GM23338 (cell line): ENCODE data around the gene FRMD4A. TPM values are rescaled to one million over a fixed set of nuclear protein-coding genes. Genes with fewer than 3 reads are reported as not detected.

Experiments used
- ATAC-seq: fragments of 200-7000 bp; cut with Tn5 transposase; 3 replicates; pipeline ENCODE4 v1.9.1; 2020
- DNase-seq: peaks from one replicate; pipeline ENCODE4 v3.0.0-alpha.2; 2015; ENCODE audit warnings: low spot score
- H2AFZ ChIP-seq: fragments of 200-600 bp; sonication (generic); 2 replicates; pipeline ENCODE4 v1.8.0; 2016; ENCODE audit warnings: antibody characterized with exemption, mild to moderate bottlenecking, moderate library complexity
- H3F3A ChIP-seq: fragments of 200-600 bp; sonication (generic); replicated peaks from 2 replicates; pipeline ENCODE4 v1.8.0; 2017; ENCODE audit warnings: antibody characterized with exemption, mixed run types, low read depth
- H3K27ac ChIP-seq: fragments of 200-600 bp; sonication (generic); 2 replicates; pipeline ENCODE4 v1.6.1; 2016; ENCODE audit warnings: low read depth
- H3K27me3 ChIP-seq: fragments of 200-600 bp; sonication (generic); 2 replicates; pipeline ENCODE4 v1.8.0; 2016; ENCODE audit warnings: mild to moderate bottlenecking, mixed run types, moderate library complexity; ENCODE audit not compliant: insufficient read depth
- H3K36me3 ChIP-seq: fragments of 200-600 bp; sonication (generic); 2 replicates; pipeline ENCODE4 v1.8.0; 2016; ENCODE audit warnings: mild to moderate bottlenecking; ENCODE audit not compliant: insufficient read depth
- H3K4me1 ChIP-seq: fragments of 200-600 bp; sonication (generic); 2 replicates; pipeline ENCODE4 v1.8.0; 2016; ENCODE audit warnings: mild to moderate bottlenecking, moderate library complexity; ENCODE audit not compliant: insufficient read depth
- H3K4me2 ChIP-seq: fragments of 200-600 bp; sonication (generic); 2 replicates; pipeline ENCODE4 v1.7.1; 2017; ENCODE audit warnings: mixed run types
- H3K4me3 ChIP-seq: fragments of 200-600 bp; sonication (generic); 2 replicates; pipeline ENCODE4 v1.6.1; 2016; ENCODE audit warnings: mixed run types
- H3K79me2 ChIP-seq: fragments of 200-600 bp; sonication (generic); replicated peaks from 2 replicates; pipeline ENCODE4 v1.8.0; 2017; ENCODE audit warnings: mild to moderate bottlenecking; ENCODE audit not compliant: insufficient read depth
- H3K9me2 ChIP-seq: fragments of 200-600 bp; sonication (generic); 2 replicates; pipeline ENCODE4 v1.8.0; 2017; ENCODE audit not compliant: insufficient read depth
- H4K20me1 ChIP-seq: fragments of 200-600 bp; sonication (generic); replicated peaks from 2 replicates; pipeline ENCODE4 v1.8.0; 2017; ENCODE audit warnings: mild to moderate bottlenecking; ENCODE audit not compliant: insufficient read depth
- H3K27ac Mint-ChIP-seq: 2 replicates; pipeline ENCODE4 v1.8.0; 2020; ENCODE audit warnings: inconsistent platforms, mild to moderate bottlenecking, moderate library complexity, mixed read lengths
- H3K27me3 Mint-ChIP-seq: 3 replicates; pipeline ENCODE4 v1.8.0; 2022; ENCODE audit warnings: low read depth, mild to moderate bottlenecking, moderate library complexity, mixed read lengths, inconsistent platforms; ENCODE audit not compliant: insufficient read depth, poor library complexity
- H3K36me3 Mint-ChIP-seq: 3 replicates; pipeline ENCODE4 v1.8.0; 2021; ENCODE audit warnings: low read depth, mild to moderate bottlenecking, inconsistent platforms, moderate library complexity, mixed read lengths
- H3K4me1 Mint-ChIP-seq: 3 replicates; pipeline ENCODE4 v1.8.0; 2020; ENCODE audit warnings: mild to moderate bottlenecking, inconsistent platforms, mixed read lengths
- H3K4me3 Mint-ChIP-seq: 3 replicates; pipeline ENCODE4 v1.8.0; 2021; ENCODE audit warnings: moderate library complexity, mild to moderate bottlenecking, inconsistent platforms, mixed read lengths
- H3K9me3 Mint-ChIP-seq: 3 replicates; pipeline ENCODE4 v1.8.0; 2020; ENCODE audit warnings: moderate library complexity, mild to moderate bottlenecking, inconsistent platforms, mixed read lengths
- EZH2 ChIP-seq: fragments of 200-600 bp; sonication (generic); IDR thresholded peaks from one replicate; pipeline ENCODE4 v1.8.0; 2017; ENCODE audit warnings: antibody characterized with exemption, mild to moderate bottlenecking, low read depth; ENCODE audit not compliant: unreplicated experiment
- EZH2phosphoT487 ChIP-seq: fragments of 200-600 bp; sonication (generic); IDR thresholded peaks from one replicate; pipeline ENCODE4 v1.8.1; 2018; ENCODE audit warnings: antibody characterized with exemption; ENCODE audit not compliant: unreplicated experiment
- JUNB ChIP-seq: IDR thresholded peaks from one replicate; pipeline ENCODE4 v1.6.1; 2016; ENCODE audit warnings: antibody characterized with exemption; ENCODE audit not compliant: unreplicated experiment
- POLR2AphosphoS5 ChIP-seq: IDR thresholded peaks from 2 replicates; pipeline ENCODE4 v1.6.1; 2016; ENCODE audit warnings: antibody characterized with exemption, low read depth
- STAT1 ChIP-seq: IDR thresholded peaks from one replicate; pipeline ENCODE4 v1.6.1; 2016; ENCODE audit warnings: antibody characterized with exemption; ENCODE audit not compliant: unreplicated experiment
- ZNF114 ChIP-seq: fragments of 250-450 bp; sonication (Bioruptor Pico); IDR thresholded peaks from 2 replicates; pipeline ENCODE4 v1.5.0; 2020; ENCODE audit warnings: mild to moderate bottlenecking, moderate library complexity
- polyA plus RNA-seq: library from polyadenylated mRNA; unstranded; fragments of >200 nt; fragmentation: Nextera tagmentation; extraction: Ambion mirVana; gene quantifications from 2 replicates; pipeline ENCODE4 v1.2.1, GENCODE V29; 2016
- total RNA-seq: library from RNA; depleted of rRNA; stranded (reverse); fragments of >200 nt; shearing (Covaris generic); gene quantifications from 2 replicates; pipeline ENCODE4 v1.2.3, GENCODE V29; 2014
- TF ChIP-seq, protein P1 (sequence below): fragments of 250-450 bp; sonication (Bioruptor Pico); IDR thresholded peaks from 2 replicates; pipeline ENCODE4 v1.5.0; 2020; ENCODE audit warnings: mild to moderate bottlenecking, moderate library complexity
- TF ChIP-seq, protein P2 (sequence below): IDR thresholded peaks from one replicate; pipeline ENCODE4 v1.6.1; 2018; ENCODE audit warnings: antibody characterized with exemption; ENCODE audit not compliant: unreplicated experiment

FRMD4A gene
- total and polyA plus RNA-seq, 2 experiments from 2014 or later = 14.0 to 20.1 TPM

DNA sequence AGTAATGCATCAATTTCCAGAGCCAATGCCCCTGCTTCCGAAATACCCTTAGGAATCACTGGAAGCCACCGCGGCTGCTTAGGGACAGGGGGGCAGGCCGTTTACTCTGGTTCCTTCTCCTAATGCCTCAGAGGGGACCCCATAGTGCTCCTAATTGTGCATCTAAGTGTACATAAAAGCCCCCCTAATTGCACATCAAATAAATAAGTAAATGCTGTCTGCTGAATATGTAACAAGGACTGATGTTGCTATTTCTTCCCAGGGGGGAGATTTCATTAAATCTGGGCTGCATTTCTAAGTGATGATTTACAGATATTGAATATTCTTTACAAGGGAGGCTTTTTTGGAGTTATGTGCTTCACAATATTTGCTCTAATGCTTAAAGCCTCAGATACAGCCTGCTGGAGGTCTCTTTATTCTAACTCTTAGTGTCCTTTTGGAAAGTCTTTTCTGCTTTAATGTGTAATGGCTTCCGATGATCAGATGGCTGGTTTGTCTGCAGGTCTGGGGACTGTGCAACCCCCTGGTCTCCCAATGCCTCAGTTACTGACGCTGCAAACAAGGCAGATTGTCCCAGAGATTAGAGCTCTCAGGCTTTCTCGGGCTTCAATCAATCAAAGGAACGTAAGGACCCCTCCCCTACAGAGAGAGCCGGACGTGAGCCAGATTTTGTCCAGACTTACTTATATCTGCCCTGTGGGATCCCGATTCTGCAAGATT, 601.0 kb downstream of the FRMD4A start:
- Histone ChIP-seq H3K9me2 (no peaks in the 10 kb centered on the region), H3K36me3 (no peaks in the 10 kb centered on the region), H3F3A (no peaks in the 10 kb centered on the region), H4K20me1 (no peaks in the 10 kb centered on the region), H3K27ac (no peak overlapping the region; the same call in 1 of the 2 replicates), H3K4me1 (0 out of 2 replicates have a peak, but pooled peaks cover 7% of the 10 kb centered on the region), H3K79me2 (no peaks in the 10 kb centered on the region), H3K4me3 (no peak overlapping the region), H3K4me2 (no peak overlapping the region), H3K27me3 (no peaks in the 10 kb centered on the region), H2AFZ (no peak overlapping the region)
- Mint-ChIP-seq H3K27ac (no peak overlapping the region), H3K4me3 (no peak overlapping the region), H3K4me1 (peaks cover 25% of the 10 kb centered on the region), H3K27me3 (peaks cover 7% of the 10 kb centered on the region), H3K36me3 (peaks cover 7% of the 10 kb centered on the region; the same call in 2 of the 3 replicates), H3K9me3 (no peaks in the 10 kb centered on the region)
- ATAC-seq = no peak
- TF ChIP-seq STAT1 (no peak), EZH2 (no peak), ZNF114 (CRISPR knock-in tag) (no peak), EZH2phosphoT487 (no peak), POLR2AphosphoS5 (no peak), JUNB (no peak)
- TF ChIP-seq, protein P1, sequence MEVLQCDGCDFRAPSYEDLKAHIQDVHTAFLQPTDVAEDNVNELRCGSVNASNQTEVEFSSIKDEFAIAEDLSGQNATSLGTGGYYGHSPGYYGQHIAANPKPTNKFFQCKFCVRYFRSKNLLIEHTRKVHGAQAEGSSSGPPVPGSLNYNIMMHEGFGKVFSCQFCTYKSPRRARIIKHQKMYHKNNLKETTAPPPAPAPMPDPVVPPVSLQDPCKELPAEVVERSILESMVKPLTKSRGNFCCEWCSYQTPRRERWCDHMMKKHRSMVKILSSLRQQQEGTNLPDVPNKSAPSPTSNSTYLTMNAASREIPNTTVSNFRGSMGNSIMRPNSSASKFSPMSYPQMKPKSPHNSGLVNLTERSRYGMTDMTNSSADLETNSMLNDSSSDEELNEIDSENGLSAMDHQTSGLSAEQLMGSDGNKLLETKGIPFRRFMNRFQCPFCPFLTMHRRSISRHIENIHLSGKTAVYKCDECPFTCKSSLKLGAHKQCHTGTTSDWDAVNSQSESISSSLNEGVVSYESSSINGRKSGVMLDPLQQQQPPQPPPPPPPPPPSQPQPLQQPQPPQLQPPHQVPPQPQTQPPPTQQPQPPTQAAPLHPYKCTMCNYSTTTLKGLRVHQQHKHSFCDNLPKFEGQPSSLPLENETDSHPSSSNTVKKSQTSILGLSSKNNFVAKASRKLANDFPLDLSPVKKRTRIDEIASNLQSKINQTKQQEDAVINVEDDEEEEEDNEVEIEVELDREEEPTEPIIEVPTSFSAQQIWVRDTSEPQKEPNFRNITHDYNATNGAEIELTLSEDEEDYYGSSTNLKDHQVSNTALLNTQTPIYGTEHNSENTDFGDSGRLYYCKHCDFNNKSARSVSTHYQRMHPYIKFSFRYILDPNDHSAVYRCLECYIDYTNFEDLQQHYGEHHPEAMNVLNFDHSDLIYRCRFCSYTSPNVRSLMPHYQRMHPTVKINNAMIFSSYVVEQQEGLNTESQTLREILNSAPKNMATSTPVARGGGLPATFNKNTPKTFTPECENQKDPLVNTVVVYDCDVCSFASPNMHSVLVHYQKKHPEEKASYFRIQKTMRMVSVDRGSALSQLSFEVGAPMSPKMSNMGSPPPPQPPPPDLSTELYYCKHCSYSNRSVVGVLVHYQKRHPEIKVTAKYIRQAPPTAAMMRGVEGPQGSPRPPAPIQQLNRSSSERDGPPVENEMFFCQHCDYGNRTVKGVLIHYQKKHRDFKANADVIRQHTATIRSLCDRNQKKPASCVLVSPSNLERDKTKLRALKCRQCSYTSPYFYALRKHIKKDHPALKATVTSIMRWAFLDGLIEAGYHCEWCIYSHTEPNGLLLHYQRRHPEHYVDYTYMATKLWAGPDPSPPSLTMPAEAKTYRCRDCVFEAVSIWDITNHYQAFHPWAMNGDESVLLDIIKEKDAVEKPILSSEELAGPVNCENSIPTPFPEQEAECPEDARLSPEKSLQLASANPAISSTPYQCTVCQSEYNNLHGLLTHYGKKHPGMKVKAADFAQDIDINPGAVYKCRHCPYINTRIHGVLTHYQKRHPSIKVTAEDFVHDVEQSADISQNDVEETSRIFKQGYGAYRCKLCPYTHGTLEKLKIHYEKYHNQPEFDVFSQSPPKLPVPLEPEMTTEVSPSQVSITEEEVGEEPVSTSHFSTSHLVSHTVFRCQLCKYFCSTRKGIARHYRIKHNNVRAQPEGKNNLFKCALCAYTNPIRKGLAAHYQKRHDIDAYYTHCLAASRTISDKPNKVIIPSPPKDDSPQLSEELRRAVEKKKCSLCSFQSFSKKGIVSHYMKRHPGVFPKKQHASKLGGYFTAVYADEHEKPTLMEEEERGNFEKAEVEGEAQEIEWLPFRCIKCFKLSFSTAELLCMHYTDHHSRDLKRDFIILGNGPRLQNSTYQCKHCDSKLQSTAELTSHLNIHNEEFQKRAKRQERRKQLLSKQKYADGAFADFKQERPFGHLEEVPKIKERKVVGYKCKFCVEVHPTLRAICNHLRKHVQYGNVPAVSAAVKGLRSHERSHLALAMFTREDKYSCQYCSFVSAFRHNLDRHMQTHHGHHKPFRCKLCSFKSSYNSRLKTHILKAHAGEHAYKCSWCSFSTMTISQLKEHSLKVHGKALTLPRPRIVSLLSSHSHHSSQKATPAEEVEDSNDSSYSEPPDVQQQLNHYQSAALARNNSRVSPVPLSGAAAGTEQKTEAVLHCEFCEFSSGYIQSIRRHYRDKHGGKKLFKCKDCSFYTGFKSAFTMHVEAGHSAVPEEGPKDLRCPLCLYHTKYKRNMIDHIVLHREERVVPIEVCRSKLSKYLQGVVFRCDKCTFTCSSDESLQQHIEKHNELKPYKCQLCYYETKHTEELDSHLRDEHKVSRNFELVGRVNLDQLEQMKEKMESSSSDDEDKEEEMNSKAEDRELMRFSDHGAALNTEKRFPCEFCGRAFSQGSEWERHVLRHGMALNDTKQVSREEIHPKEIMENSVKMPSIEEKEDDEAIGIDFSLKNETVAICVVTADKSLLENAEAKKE (CRISPR knock-in tag) = no peak
- TF ChIP-seq, protein P2, sequence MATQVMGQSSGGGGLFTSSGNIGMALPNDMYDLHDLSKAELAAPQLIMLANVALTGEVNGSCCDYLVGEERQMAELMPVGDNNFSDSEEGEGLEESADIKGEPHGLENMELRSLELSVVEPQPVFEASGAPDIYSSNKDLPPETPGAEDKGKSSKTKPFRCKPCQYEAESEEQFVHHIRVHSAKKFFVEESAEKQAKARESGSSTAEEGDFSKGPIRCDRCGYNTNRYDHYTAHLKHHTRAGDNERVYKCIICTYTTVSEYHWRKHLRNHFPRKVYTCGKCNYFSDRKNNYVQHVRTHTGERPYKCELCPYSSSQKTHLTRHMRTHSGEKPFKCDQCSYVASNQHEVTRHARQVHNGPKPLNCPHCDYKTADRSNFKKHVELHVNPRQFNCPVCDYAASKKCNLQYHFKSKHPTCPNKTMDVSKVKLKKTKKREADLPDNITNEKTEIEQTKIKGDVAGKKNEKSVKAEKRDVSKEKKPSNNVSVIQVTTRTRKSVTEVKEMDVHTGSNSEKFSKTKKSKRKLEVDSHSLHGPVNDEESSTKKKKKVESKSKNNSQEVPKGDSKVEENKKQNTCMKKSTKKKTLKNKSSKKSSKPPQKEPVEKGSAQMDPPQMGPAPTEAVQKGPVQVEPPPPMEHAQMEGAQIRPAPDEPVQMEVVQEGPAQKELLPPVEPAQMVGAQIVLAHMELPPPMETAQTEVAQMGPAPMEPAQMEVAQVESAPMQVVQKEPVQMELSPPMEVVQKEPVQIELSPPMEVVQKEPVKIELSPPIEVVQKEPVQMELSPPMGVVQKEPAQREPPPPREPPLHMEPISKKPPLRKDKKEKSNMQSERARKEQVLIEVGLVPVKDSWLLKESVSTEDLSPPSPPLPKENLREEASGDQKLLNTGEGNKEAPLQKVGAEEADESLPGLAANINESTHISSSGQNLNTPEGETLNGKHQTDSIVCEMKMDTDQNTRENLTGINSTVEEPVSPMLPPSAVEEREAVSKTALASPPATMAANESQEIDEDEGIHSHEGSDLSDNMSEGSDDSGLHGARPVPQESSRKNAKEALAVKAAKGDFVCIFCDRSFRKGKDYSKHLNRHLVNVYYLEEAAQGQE = no peak
- DNase-seq = no peak
